ENCODE results near the gene ADGRL2.

The ADGRL2 gene

GRCh38 chr1:81841795-81842194 lies 41.1 kb downstream of the ADGRL2 start:
- in situ Hi-C loops (cut with HindIII; ENCODE audit: low pct_ligation_motif_present, low sequenced_read_pairs) = no loop called here
- no peak overlapping the region for H3K27ac ChIP-seq
- no peaks in the 10 kb centered on the region for H3K27me3 ChIP-seq (replicated peaks)
- no peaks in the 10 kb centered on the region for H3K36me3 ChIP-seq (replicated peaks)
- DNase-seq = no peak
- TF ChIP-seq CTCF (IDR thresholded peaks at IDR 0.05; ENCODE audit: low read depth, low read length, missing control alignments) = no peak
- H3K4me3 ChIP-seq (ENCODE audit: low read depth, low read length) = no peak overlapping the region

- in situ Hi-C loops (cut with HindIII; ENCODE audit: low pct_ligation_motif_present, low sequenced_read_pairs) = no loop called here
- TF ChIP-seq CTCF (IDR thresholded peaks at IDR 0.05; ENCODE audit: low read depth, low read length, missing control alignments) = no peak
- Histone ChIP-seq H3K36me3 (replicated peaks) (no peaks in the 10 kb centered on the region), H3K4me3 (ENCODE audit: low read depth, low read length) (no peak overlapping the region), H3K27ac (no peak overlapping the region), H3K27me3 (replicated peaks) (no peaks in the 10 kb centered on the region)
- DNase-seq = no peak
Observed at GRCh38 chr1:81844477-81844876, 43.7 kb downstream of the ADGRL2 start.

GRCh38 chr1:81846630-81847029 lies 45.9 kb downstream of the ADGRL2 start:
- Histone ChIP-seq H3K4me3 (ENCODE audit: low read depth, low read length) (no peak overlapping the region), H3K27ac (no peak overlapping the region), H3K27me3 (replicated peaks) (no peaks in the 10 kb centered on the region), H3K36me3 (replicated peaks) (no peaks in the 10 kb centered on the region)
- in situ Hi-C loops (cut with HindIII; ENCODE audit: low pct_ligation_motif_present, low sequenced_read_pairs) = no loop called here
- no peak for TF ChIP-seq CTCF (IDR thresholded peaks at IDR 0.05; ENCODE audit: low read depth, low read length, missing control alignments)
- no peak for DNase-seq

- no peaks in the 10 kb centered on the region for H3K36me3 ChIP-seq (replicated peaks)
- DNase-seq = no peak
- no peaks in the 10 kb centered on the region for H3K27me3 ChIP-seq (replicated peaks)
- H3K27ac ChIP-seq = no peak overlapping the region
- in situ Hi-C loops (cut with HindIII; ENCODE audit: low pct_ligation_motif_present, low sequenced_read_pairs) = no loop called here
- H3K4me3 ChIP-seq (ENCODE audit: low read depth, low read length) = no peak overlapping the region
- TF ChIP-seq CTCF (IDR thresholded peaks at IDR 0.05; ENCODE audit: low read depth, low read length, missing control alignments) = no peak
Observed at GRCh38 chr1:81847063-81847462, 46.3 kb downstream of the ADGRL2 start.

- no peak overlapping the region for H3K27ac ChIP-seq
- H3K36me3 ChIP-seq (replicated peaks) = no peaks in the 10 kb centered on the region
- no peak overlapping the region for H3K4me3 ChIP-seq (ENCODE audit: low read depth, low read length)
- in situ Hi-C loops (cut with HindIII; ENCODE audit: low pct_ligation_motif_present, low sequenced_read_pairs) = no loop called here
- no peak for DNase-seq
- H3K27me3 ChIP-seq (replicated peaks) = no peaks in the 10 kb centered on the region
- TF ChIP-seq CTCF (IDR thresholded peaks at IDR 0.05; ENCODE audit: low read depth, low read length, missing control alignments) = no peak
Observed at GRCh38 chr1:81848880-81849682, 48.3 kb downstream of the ADGRL2 start.

GRCh38 chr1:81850031-81850430 lies 49.3 kb downstream of the ADGRL2 start:
- TF ChIP-seq CTCF (IDR thresholded peaks at IDR 0.05; ENCODE audit: low read depth, low read length, missing control alignments) = no peak
- H3K27me3 ChIP-seq (replicated peaks) = no peaks in the 10 kb centered on the region
- in situ Hi-C loops (cut with HindIII; ENCODE audit: low pct_ligation_motif_present, low sequenced_read_pairs) = no loop called here
- no peak for DNase-seq
- H3K36me3 ChIP-seq (replicated peaks) = no peaks in the 10 kb centered on the region
- no peak overlapping the region for H3K4me3 ChIP-seq (ENCODE audit: low read depth, low read length)
- no peak overlapping the region for H3K27ac ChIP-seq

All from brain microvascular endothelial cell (primary cell).